Pons (tissue), 1 donor: ENCODE data around the gene INTS15.
A peak's percentile ranks its signal among the peaks of the same experiment; 100 is the strongest.
"Not testable (repeated sequence)": the region's sequence is repeated elsewhere in the genome, so short reads cannot be mapped to it uniquely, and the experiment has no call there.

Experiments used
- DNase-seq: peaks from one replicate; pipeline ENCODE4 v3.0.0-alpha.2; 2016; ENCODE audit warnings: low spot score

INTS15 gene

GRCh38 chr7:6589829-6590644 is at the start of gene INTS15:
Gene INTS15 (plus strand): TSS chr7:6590021. CDS start chr7:6590284, 263 bp downstream.
- peak; percentile 44 for DNase-seq

GRCh38 chr7:6542368-6542767 is 47.5 kb upstream of the INTS15 start:
- DNase-seq = no peak

- no peak for DNase-seq
Observed at GRCh38 chr7:6545398-6546126, 44.3 kb upstream of the INTS15 start.

GRCh38 chr7:6546498-6547251 is 43.1 kb upstream of the INTS15 start:
- DNase-seq = peak; percentile 12

- no peak for DNase-seq
Observed at GRCh38 chr7:6547400-6547799, 42.4 kb upstream of the INTS15 start.

GRCh38 chr7:6551016-6551511 is 38.8 kb upstream of the INTS15 start, which contains the start of gene GRID2IP:
Gene GRID2IP (minus strand): TSS chr7:6551461. CDS start chr7:6551436, 25 bp downstream.
- DNase-seq = no peak

- no peak for DNase-seq
Observed at GRCh38 chr7:6553448-6554044, 36.3 kb upstream of the INTS15 start.

- DNase-seq = no peak
Observed at GRCh38 chr7:6554848-6555247, 35.0 kb upstream of the INTS15 start.

- no peak for DNase-seq
Observed at GRCh38 chr7:6556196-6556595, 33.6 kb upstream of the INTS15 start.

- DNase-seq = peak; percentile 40
Observed at GRCh38 chr7:6558837-6559236, 31.0 kb upstream of the INTS15 start.

- no peak for DNase-seq
Observed at GRCh38 chr7:6559896-6560295, 29.9 kb upstream of the INTS15 start.

- DNase-seq = no peak
Observed at GRCh38 chr7:6562106-6562505, 27.7 kb upstream of the INTS15 start.

GRCh38 chr7:6563936-6564770 is 25.7 kb upstream of the INTS15 start:
- peak; percentile 15 for DNase-seq

- DNase-seq = no peak
Observed at GRCh38 chr7:6565655-6566054, 24.2 kb upstream of the INTS15 start.

GRCh38 chr7:6567886-6568285 is 21.9 kb upstream of the INTS15 start:
- DNase-seq = no peak

- DNase-seq = no peak
Observed at GRCh38 chr7:6571160-6571779, 18.6 kb upstream of the INTS15 start.

- no peak for DNase-seq
Observed at GRCh38 chr7:6575281-6576023, 14.4 kb upstream of the INTS15 start.

- DNase-seq = no peak
Observed at GRCh38 chr7:6576024-6576866, 13.6 kb upstream of the INTS15 start.

- DNase-seq = not testable (repeated sequence)
Observed at GRCh38 chr7:6576867-6577368, 12.9 kb upstream of the INTS15 start.
